ENCODE results near the gene MMP8. TPM values are rescaled to one million over a fixed set of nuclear protein-coding genes. Genes with fewer than 3 reads are reported as not detected.

Gene MMP8
- total RNA-seq, 4 donors from 2014 or later, result 0.13 to 0.46 (median 0.24) TPM; not detected in 1

- in situ Hi-C loops (cut with MboI; ENCODE audit: low sequenced_read_pairs in 4 of 4), result no loop called here
- TF ChIP-seq POLR2A (IDR thresholded peaks at IDR 0.05), result no peak
- TF ChIP-seq, protein P1, sequence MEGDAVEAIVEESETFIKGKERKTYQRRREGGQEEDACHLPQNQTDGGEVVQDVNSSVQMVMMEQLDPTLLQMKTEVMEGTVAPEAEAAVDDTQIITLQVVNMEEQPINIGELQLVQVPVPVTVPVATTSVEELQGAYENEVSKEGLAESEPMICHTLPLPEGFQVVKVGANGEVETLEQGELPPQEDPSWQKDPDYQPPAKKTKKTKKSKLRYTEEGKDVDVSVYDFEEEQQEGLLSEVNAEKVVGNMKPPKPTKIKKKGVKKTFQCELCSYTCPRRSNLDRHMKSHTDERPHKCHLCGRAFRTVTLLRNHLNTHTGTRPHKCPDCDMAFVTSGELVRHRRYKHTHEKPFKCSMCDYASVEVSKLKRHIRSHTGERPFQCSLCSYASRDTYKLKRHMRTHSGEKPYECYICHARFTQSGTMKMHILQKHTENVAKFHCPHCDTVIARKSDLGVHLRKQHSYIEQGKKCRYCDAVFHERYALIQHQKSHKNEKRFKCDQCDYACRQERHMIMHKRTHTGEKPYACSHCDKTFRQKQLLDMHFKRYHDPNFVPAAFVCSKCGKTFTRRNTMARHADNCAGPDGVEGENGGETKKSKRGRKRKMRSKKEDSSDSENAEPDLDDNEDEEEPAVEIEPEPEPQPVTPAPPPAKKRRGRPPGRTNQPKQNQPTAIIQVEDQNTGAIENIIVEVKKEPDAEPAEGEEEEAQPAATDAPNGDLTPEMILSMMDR (IDR thresholded peaks at IDR 0.05 in 4 of 5, conservative IDR thresholded peaks at IDR 0.05 in 1 of 5), result no peak
Measured at GRCh38 chr11:102717280-102717679, 7.5 kb downstream of the MMP8 start.

DNA sequence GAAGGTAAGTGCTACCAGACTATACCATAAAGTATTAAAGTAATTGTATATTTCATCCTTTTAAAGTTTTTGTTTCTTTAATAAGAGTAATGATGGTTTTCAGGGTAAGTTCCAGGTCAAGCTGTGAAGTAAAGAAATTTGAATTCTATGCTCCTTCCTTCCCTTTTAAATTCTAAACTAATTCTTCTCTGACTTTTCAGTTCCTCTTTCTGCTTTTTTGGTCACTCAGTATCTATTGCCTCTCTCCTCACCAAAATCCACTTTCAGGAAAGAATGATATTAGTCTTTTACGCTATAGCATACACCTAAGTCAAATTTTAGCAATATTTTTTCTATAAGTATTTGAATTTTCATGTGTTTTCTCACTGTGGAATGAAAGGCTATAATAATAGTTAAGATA, 8.2 kb downstream of the MMP8 start:
- Histone ChIP-seq H3K4me3 (no peak overlapping the region), H3K27me3 (no peaks in the 10 kb centered on the region), H3K36me3 (no peaks in the 10 kb centered on the region), H3K27ac (no peak overlapping the region), H3K9me3 (no peaks in the 10 kb centered on the region), H3K4me1 (no peaks in the 10 kb centered on the region)
- no peak for TF ChIP-seq POLR2A (IDR thresholded peaks at IDR 0.05)
- TF ChIP-seq, protein P1 (IDR thresholded peaks at IDR 0.05 in 4 of 5, conservative IDR thresholded peaks at IDR 0.05 in 1 of 5), result no peak
- ATAC-seq, result no peak
- no peak for DNase-seq
- in situ Hi-C loops (cut with MboI; ENCODE audit: low sequenced_read_pairs in 4 of 4), result no loop called here
- intact Hi-C loops (cut with DNase I; ENCODE audit: low total_unique reads), result no loop called here

More at GRCh38 chr11:102717280-102717679, 7.5 kb downstream of the MMP8 start:
- intact Hi-C loops (cut with DNase I; ENCODE audit: low total_unique reads), result no loop called here
- Histone ChIP-seq H3K4me3 (no peak overlapping the region), H3K36me3 (no peaks in the 10 kb centered on the region), H3K27me3 (no peaks in the 10 kb centered on the region), H3K27ac (no peak overlapping the region), H3K9me3 (no peaks in the 10 kb centered on the region), H3K4me1 (no peaks in the 10 kb centered on the region)
- ATAC-seq (no peak), DNase-seq (no peak)

GRCh38 chr11:102712137-102712536, 12.6 kb downstream of the MMP8 start:
- in situ Hi-C loops (cut with MboI; ENCODE audit: low sequenced_read_pairs in 4 of 4), result no loop called here
- no peak for ATAC-seq
- intact Hi-C loops (cut with DNase I; ENCODE audit: low total_unique reads), result no loop called here

GRCh38 chr11:102709201-102709945, 15.4 kb downstream of the MMP8 start:
- intact Hi-C loops (cut with DNase I; ENCODE audit: low total_unique reads) (no loop called here), in situ Hi-C loops (cut with MboI; ENCODE audit: low sequenced_read_pairs in 4 of 4) (no loop called here)
- Histone ChIP-seq H3K36me3 (no peaks in the 10 kb centered on the region), H3K4me3 (no peak overlapping the region), H3K27ac (no peak overlapping the region), H3K27me3 (no peaks in the 10 kb centered on the region), H3K4me1 (no peaks in the 10 kb centered on the region), H3K9me3 (no peaks in the 10 kb centered on the region)
- ATAC-seq (no peak), DNase-seq (no peak)
- TF ChIP-seq POLR2A (IDR thresholded peaks at IDR 0.05), result no peak
- TF ChIP-seq, protein P1 (IDR thresholded peaks at IDR 0.05 in 4 of 5, conservative IDR thresholded peaks at IDR 0.05 in 1 of 5), result no peak

More at GRCh38 chr11:102712137-102712536, 12.6 kb downstream of the MMP8 start:
- no peak overlapping the region for H3K27ac ChIP-seq
- no peaks in the 10 kb centered on the region for H3K9me3 ChIP-seq
- no peak overlapping the region for H3K4me3 ChIP-seq
- no peaks in the 10 kb centered on the region for H3K27me3 ChIP-seq
- TF ChIP-seq, protein P1 (IDR thresholded peaks at IDR 0.05 in 4 of 5, conservative IDR thresholded peaks at IDR 0.05 in 1 of 5), result no peak
- no peak for TF ChIP-seq POLR2A (IDR thresholded peaks at IDR 0.05)
- no peak for DNase-seq
- H3K36me3 ChIP-seq, result no peaks in the 10 kb centered on the region
- H3K4me1 ChIP-seq, result no peaks in the 10 kb centered on the region

All from gastrocnemius medialis (tissue), 4 donors.